NT2/D1 (cell line): Measurements from ENCODE around the gene TRA2B.

Experiments
- SUZ12 ChIP-seq: IDR thresholded peaks from 2 replicates; pipeline ENCODE4 v1.6.1; 2011; ENCODE audit not compliant: insufficient read length, insufficient read depth; ENCODE audit errors: extremely low read depth
- YY1 ChIP-seq: IDR thresholded peaks from 2 replicates; pipeline ENCODE4 v1.6.1; 2011; ENCODE audit not compliant: insufficient read length, insufficient read depth

DNA sequence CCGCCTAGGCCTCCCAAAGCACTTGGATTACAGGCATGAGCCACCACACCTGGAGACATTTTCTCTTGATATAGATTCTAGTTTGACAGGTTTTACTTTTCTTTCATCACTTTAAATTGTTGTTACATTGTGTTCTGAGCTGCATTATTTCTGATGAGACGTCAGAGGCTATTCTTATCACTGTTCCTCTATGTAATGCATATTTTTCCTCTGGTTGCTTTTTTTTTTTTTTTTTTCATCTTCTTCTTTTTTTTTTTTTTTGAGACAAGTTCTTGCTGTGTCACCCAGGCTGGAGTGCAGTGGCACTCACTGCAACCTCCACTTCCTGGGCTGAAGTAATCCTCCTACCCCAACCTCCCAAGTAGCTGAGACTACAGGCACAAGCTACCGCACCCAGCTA lies 41.2 kb downstream of the TRA2B start:
- no peak for TF ChIP-seq YY1
- no peak for TF ChIP-seq SUZ12
